ENCODE measurements around the gene POLR2E. TPM values are rescaled to one million over a fixed set of nuclear protein-coding genes. Genes with fewer than 3 reads are reported as not detected.
A peak's percentile ranks its signal among the peaks of the same experiment; 100 is the strongest.

POLR2E gene
- polyA plus RNA-seq, 1 experiment = 292 TPM

DNA sequence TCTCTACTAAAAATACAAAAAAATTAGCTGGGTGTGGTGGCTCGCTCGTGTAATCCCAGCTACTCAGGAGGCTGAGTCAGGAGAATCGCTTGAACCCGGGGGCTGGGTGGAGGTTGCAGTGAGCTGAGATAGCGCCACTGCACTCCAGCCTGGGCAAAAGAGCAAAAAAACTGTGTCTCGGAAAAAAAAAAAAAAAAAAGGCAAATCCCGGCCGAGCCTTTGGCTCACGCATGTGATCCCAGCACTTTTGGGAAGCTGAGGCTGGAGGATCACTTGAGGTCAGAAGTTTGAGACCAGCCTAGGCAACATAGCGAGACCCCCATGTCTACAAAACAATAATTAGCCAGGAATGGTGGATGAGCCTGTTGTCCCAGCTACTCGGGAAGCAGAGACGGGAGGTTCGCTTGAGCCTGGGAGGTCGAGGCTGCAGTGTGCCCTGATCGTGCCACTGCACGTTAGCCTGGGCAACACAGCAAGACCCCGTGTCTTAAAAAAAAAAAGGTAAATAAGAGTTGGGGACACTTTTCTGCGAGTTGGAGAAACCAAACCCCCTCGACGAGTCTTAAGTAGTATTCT, 8.0 kb upstream of the POLR2E start:
- CTCF ChIA-PET = interaction anchor here (0.6 to 5.6 kb wide), 6 partner anchors 10 to 471 kb away, joined by 3 to 29 read pairs (median 4); no protein-coding TSS in a partner anchor
- TF ChIP-seq, protein P1, sequence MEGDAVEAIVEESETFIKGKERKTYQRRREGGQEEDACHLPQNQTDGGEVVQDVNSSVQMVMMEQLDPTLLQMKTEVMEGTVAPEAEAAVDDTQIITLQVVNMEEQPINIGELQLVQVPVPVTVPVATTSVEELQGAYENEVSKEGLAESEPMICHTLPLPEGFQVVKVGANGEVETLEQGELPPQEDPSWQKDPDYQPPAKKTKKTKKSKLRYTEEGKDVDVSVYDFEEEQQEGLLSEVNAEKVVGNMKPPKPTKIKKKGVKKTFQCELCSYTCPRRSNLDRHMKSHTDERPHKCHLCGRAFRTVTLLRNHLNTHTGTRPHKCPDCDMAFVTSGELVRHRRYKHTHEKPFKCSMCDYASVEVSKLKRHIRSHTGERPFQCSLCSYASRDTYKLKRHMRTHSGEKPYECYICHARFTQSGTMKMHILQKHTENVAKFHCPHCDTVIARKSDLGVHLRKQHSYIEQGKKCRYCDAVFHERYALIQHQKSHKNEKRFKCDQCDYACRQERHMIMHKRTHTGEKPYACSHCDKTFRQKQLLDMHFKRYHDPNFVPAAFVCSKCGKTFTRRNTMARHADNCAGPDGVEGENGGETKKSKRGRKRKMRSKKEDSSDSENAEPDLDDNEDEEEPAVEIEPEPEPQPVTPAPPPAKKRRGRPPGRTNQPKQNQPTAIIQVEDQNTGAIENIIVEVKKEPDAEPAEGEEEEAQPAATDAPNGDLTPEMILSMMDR (IDR thresholded peaks at IDR 0.05; ENCODE audit: insufficient read depth, low read depth, low read length) = no peak
- H3K4me3 ChIP-seq (ENCODE audit: low read depth, low read length) = peak overlapping the region; percentile 9
- H3K27me3 ChIP-seq (ENCODE audit: control insufficient read depth, insufficient read depth, low read length) = no peaks in the 10 kb centered on the region
- no peak for DNase-seq (ENCODE audit: low read depth)
- POLR2A ChIA-PET = interaction anchor here (0.6 to 1.1 kb wide), 3 partner anchors 63 to 488 kb away, joined by 3 to 6 read pairs (median 4); no protein-coding TSS in a partner anchor
- H3K36me3 ChIP-seq (ENCODE audit: control insufficient read depth, insufficient read depth, low read length) = peaks cover 14% of the 10 kb centered on the region

DNA sequence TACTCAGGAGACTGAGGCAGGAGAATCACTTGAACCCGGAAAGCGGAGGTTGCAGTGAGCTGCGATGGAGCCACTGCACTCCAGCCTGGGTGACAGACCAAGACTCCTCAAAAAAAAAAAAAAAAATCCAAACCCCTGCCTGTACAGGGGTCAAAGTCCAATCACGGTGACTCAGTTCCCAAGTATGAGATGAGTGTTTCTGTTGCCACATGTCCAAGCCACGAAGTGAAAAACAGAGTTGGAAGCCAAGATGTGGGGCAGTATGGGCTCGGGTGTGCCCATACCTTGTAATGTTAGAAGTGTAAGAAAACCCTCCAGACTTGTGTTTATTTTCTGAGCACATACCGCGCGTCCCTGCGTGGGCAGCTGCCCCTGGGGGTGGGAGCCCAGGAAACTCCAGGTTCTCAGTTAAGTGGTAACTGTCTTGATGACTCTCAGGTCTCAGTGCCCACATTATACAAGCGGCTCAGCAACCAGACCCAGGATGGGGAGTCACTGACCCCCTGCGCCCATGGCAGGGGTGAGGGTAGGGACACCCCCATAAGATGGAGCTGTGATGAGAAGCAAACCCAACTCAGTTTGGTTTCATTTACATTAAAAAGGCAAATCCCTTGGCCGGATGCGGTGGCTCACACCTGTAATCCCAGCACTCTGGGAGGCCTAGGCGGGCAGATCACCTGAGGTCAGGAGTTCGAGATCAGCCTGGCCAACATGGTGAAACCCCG, 7.4 kb upstream of the POLR2E start:
- H3K4me3 ChIP-seq (ENCODE audit: low read depth, low read length) = no peak overlapping the region
- H3K36me3 ChIP-seq (ENCODE audit: control insufficient read depth, insufficient read depth, low read length) = peaks cover 12% of the 10 kb centered on the region
- POLR2A ChIA-PET = interaction anchor here (0.6 kb wide), 1 partner anchor 489 kb away, joined by 6 read pairs; no protein-coding TSS in a partner anchor
- no peaks in the 10 kb centered on the region for H3K27me3 ChIP-seq (ENCODE audit: control insufficient read depth, insufficient read depth, low read length)
- peak; percentile 98 for DNase-seq (ENCODE audit: low read depth)
- TF ChIP-seq, protein P1 (IDR thresholded peaks at IDR 0.05; ENCODE audit: insufficient read depth, low read depth, low read length) = no peak
- CTCF ChIA-PET = interaction anchor here (0.6 to 5.6 kb wide), 6 partner anchors 11 to 470 kb away, joined by 3 to 29 read pairs (median 4); partner anchors contain the start of gene CNN2

DNA sequence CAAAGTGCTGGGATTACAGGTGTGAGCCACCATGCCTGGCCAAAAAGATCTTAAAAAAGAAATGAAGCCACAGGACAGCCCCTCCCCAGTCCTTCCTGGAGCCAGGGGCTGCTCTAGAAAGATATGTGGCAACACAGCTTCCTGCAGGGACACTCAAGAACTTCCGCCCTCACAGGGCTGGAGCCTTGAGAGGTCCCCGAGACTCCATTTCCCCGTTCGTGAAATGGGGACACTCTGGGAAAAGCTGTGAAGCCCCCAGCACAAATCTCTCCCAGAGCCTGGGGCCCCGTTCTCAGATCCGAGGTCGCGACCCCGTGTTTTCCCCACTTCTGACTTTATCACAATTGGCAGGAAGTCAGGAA, 6.1 kb upstream of the POLR2E start:
- H3K27me3 ChIP-seq (ENCODE audit: control insufficient read depth, insufficient read depth, low read length) = no peaks in the 10 kb centered on the region
- no peak overlapping the region; the same call in 1 of the 2 replicates for H3K4me3 ChIP-seq (ENCODE audit: low read depth, low read length)
- no peak for DNase-seq (ENCODE audit: low read depth)
- ChIA-PET CTCF (interaction anchor here (0.7 to 5.6 kb wide), 8 partner anchors 12 to 143 kb away, joined by 3 to 29 read pairs (median 3); partner anchors contain the start of gene CNN2), POLR2A (interaction anchor here (0.7 kb wide), 1 partner anchor 91 kb away, joined by 3 read pairs; no protein-coding TSS in a partner anchor)
- peaks cover 5% of the 10 kb centered on the region for H3K36me3 ChIP-seq (ENCODE audit: control insufficient read depth, insufficient read depth, low read length)
- TF ChIP-seq, protein P1 (IDR thresholded peaks at IDR 0.05; ENCODE audit: insufficient read depth, low read depth, low read length) = no peak

DNA sequence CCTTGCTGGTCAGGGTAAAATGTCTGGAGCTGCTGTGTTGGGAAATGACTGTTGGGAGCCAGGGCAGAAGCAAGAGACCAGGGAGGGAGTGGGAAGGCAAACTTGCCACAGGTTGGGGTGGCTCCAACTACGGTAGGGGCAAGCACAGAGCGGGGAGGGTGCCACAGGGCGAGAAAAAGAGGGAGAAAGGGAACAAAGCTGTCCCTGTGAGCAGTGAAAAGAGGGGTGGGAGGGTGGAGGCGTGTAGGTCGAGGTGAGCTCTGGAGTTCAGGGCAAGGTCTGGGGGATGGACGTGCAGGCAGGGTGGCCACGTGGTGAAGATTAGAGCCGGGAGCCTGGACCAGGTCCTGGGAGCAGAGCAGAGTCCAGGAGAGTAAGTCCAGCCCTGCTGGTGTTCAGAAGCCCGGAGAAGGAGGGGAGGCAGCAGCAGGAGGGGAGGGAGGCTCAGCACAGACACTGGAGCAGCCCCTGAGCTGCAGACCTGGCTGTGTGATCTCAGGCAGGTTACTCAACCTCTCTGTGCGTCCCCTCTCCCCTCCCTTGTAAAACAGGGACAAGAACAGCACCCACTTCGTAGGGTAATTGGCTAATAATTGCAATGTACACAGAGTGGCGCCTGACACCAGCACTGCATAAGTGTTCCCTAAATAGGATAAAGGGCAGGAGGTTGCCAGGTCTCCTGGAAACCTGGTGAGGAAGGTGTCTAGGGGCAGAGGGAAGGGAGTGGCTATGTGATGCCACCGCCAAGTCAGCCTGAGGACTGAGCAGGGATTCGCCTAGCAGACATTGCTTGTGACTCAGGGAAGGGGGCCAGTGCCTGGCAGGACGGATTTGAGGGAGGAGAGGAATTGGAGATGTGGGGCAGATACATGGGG, 3.2 kb upstream of the POLR2E start:
- H3K27me3 ChIP-seq (ENCODE audit: control insufficient read depth, insufficient read depth, low read length) = no peaks in the 10 kb centered on the region
- CTCF ChIA-PET = interaction anchor here (0.6 kb wide), 1 partner anchor 34 kb away, joined by 3 read pairs; no protein-coding TSS in a partner anchor
- H3K36me3 ChIP-seq (ENCODE audit: control insufficient read depth, insufficient read depth, low read length) = peaks cover 2% of the 10 kb centered on the region; the same call in 1 of the 2 replicates
- POLR2A ChIA-PET = interaction anchor here (0.5 kb wide), 1 partner anchor 70 kb away, joined by 3 read pairs; no protein-coding TSS in a partner anchor
- TF ChIP-seq, protein P1 (IDR thresholded peaks at IDR 0.05; ENCODE audit: insufficient read depth, low read depth, low read length) = no peak
- H3K4me3 ChIP-seq (ENCODE audit: low read depth, low read length) = no peak overlapping the region
- DNase-seq (ENCODE audit: low read depth) = no peak
